ENCODE results near the gene EDAR. TPM values are rescaled to one million over a fixed set of nuclear protein-coding genes. Genes with fewer than 3 reads are reported as not detected.
A peak's percentile ranks its signal among the peaks of the same experiment; 100 is the strongest.

Gene EDAR
- total and polyA plus RNA-seq, 9 of the 15 experiments (the other 6 are each of a cell fraction or from before 2014, with no cell fraction given), result 0.01 TPM; not detected in 8

- H3K4me2 ChIP-seq (ENCODE audit: insufficient read depth, low read length), result no peak overlapping the region; the same call in 1 of the 2 replicates
- peak; percentile 62 for ATAC-seq
- no peak for FAIRE-seq
- 7% methylated on average over 14 of the region's 14 CpGs for WGBS (ENCODE audit: insufficient coverage, low coverage, missing lambda C conversion rate)
- in situ Hi-C loops (cut with MboI) (no loop called here), intact Hi-C loops (cut with micrococcal nuclease) (no loop called here)
- H3K27me3 ChIP-seq (ENCODE audit: control insufficient read depth in 2 of 2, insufficient read depth in 2 of 2, low read length in 2 of 2), result peaks cover 28 to 79% of the 10 kb centered on the region in 2 experiments
- no peak for DNase-seq (ENCODE audit: extremely low read depth in 1 of 4, low spot score in 3 of 4)
- H3K27ac ChIP-seq (ENCODE audit: extremely low read depth, low read depth, low read length), result no peak overlapping the region
- no TSS peak for BruUV-seq (replicated peaks)
- ChIA-PET CTCF (ENCODE audit: low intra/inter-chr PET ratio) (no interaction called here), POLR2A (interaction anchor here (0.6 kb wide), 2 partner anchors 51 to 602 kb away, joined by 3 read pairs; no protein-coding TSS in a partner anchor)
- no peaks in the 10 kb centered on the region for H3K9me3 ChIP-seq (replicated peaks; ENCODE audit: control insufficient read depth, insufficient read depth, low read depth, low read length)
- H2AFZ ChIP-seq (ENCODE audit: low read depth, low read length), result no peak overlapping the region
- H3K4me3 ChIP-seq, result no peak overlapping the region
- no peaks in the 10 kb centered on the region; a peak in 1 of 5 replicates for H3K4me1 ChIP-seq (replicated peaks in 1 of 2; ENCODE audit: control insufficient read depth in 2 of 2, insufficient read depth in 2 of 2, low read length in 2 of 2)
- no peaks in the 10 kb centered on the region for H3K36me3 ChIP-seq (ENCODE audit: control insufficient read depth, insufficient read depth, low read length)
- H3K79me2 ChIP-seq (ENCODE audit: control insufficient read depth, insufficient read depth, low read length), result no peaks in the 10 kb centered on the region
- H4K20me1 ChIP-seq (replicated peaks; ENCODE audit: control insufficient read depth, insufficient read depth, low read length), result 0 out of 2 replicates have a peak, but pooled peaks cover 3% of the 10 kb centered on the region
- no peaks in the 10 kb centered on the region for H3K9me1 ChIP-seq (ENCODE audit: control insufficient read depth, insufficient read depth, low read length)
- H3K9ac ChIP-seq (ENCODE audit: insufficient read depth in 1 of 2, low read depth in 2 of 2, low read length in 2 of 2), result no peak overlapping the region
- TF ChIP-seq MAFF (IDR thresholded peaks at IDR 0.05; ENCODE audit: low read length), result peak; percentile 62
- no peak for TF ChIP-seq THRA (IDR thresholded peaks at IDR 0.05)
- TF ChIP-seq CBX5 (IDR thresholded peaks at IDR 0.05; ENCODE audit: borderline replicate concordance, low read depth), result no peak
- TF ChIP-seq PML (IDR thresholded peaks at IDR 0.05; ENCODE audit: low read length), result no peak
- no peak for TF ChIP-seq ZNF75A (CRISPR knock-in tag; IDR thresholded peaks at IDR 0.05)
- TF ChIP-seq CTBP1 (IDR thresholded peaks at IDR 0.05; ENCODE audit: borderline replicate concordance), result 0 out of 2 replicates have a peak, but pooled peaks have one; percentile 18
- TF ChIP-seq ZNF280B (CRISPR knock-in tag; IDR thresholded peaks at IDR 0.05), result no peak
- TF ChIP-seq BCLAF1 (IDR thresholded peaks at IDR 0.05; ENCODE audit: borderline replicate concordance in 1 of 2, control insufficient read depth in 1 of 2, low read depth in 2 of 2, low read length in 1 of 2), result no peak
- peak; percentile 91 for TF ChIP-seq ZNF316 (IDR thresholded peaks at IDR 0.05)
- TF ChIP-seq GABPB1 (CRISPR knock-in tag; IDR thresholded peaks at IDR 0.05), result no peak
- 0 out of 2 replicates have a peak, but pooled peaks have one; percentile 4 for TF ChIP-seq ETV1 (tag; conservative IDR thresholded peaks at IDR 0.05; ENCODE audit: low read depth)
- TF ChIP-seq ZZZ3 (IDR thresholded peaks at IDR 0.05), result no peak
- TF ChIP-seq EP300 (IDR thresholded peaks at IDR 0.05; ENCODE audit: low read length), result peak; percentile 50; the same call in 1 of the 2 replicates
- no peak for TF ChIP-seq ZNF174 (CRISPR knock-in tag; IDR thresholded peaks at IDR 0.05)
- TF ChIP-seq ATF4 (CRISPR knock-in tag; IDR thresholded peaks at IDR 0.05), result peak; percentile 78; the same call in 1 of the 2 replicates
These were observed 13.2 kb downstream of the EDAR start for GRCh38 chr2:108975613-108976435.

Data from K562 (cell line).